NCI-H510A (cell line): Measurements from ENCODE around the gene EPS8.
"Not testable (repeated sequence)": the region's sequence is repeated elsewhere in the genome, so short reads cannot be mapped to it uniquely, and the experiment has no call there.

Source experiments
- DNase-seq: peaks from one replicate; lab custom pipeline; 2025; lab: John Stamatoyannopoulos, UW

EPS8 gene

GRCh38 chr12:15756822-15757221 is 32.4 kb downstream of the EPS8 start:
- no peak for DNase-seq

GRCh38 chr12:15754233-15754632 is 35.0 kb downstream of the EPS8 start:
- DNase-seq, result no peak

GRCh38 chr12:15752785-15753184 is 36.4 kb downstream of the EPS8 start:
- DNase-seq, result no peak

- no peak for DNase-seq
Observed at GRCh38 chr12:15751741-15752140, 37.4 kb downstream of the EPS8 start.

- no peak for DNase-seq
Observed at GRCh38 chr12:15749937-15750336, 39.3 kb downstream of the EPS8 start.

- DNase-seq, result not testable (repeated sequence)
Observed at GRCh38 chr12:15741870-15742269, 47.3 kb downstream of the EPS8 start.

- no peak for DNase-seq
Observed at GRCh38 chr12:15741082-15741481, 48.1 kb downstream of the EPS8 start.

- not testable (repeated sequence) for DNase-seq
Observed at GRCh38 chr12:15740389-15740788, 48.8 kb downstream of the EPS8 start.

GRCh38 chr12:15738438-15739015 is 50.7 kb downstream of the EPS8 start:
- no peak for DNase-seq

GRCh38 chr12:15735837-15736615 is 53.2 kb downstream of the EPS8 start:
- no peak for DNase-seq

GRCh38 chr12:15733136-15733535 is 56.1 kb downstream of the EPS8 start:
- DNase-seq, result no peak

GRCh38 chr12:15732341-15733061 is 56.7 kb downstream of the EPS8 start:
- no peak for DNase-seq

GRCh38 chr12:15731940-15732339 is 57.2 kb downstream of the EPS8 start:
- DNase-seq, result no peak

- no peak for DNase-seq
Observed at GRCh38 chr12:15729097-15729496, 60.1 kb downstream of the EPS8 start.

- no peak for DNase-seq
Observed at GRCh38 chr12:15728118-15728598, 61.0 kb downstream of the EPS8 start.

- DNase-seq, result no peak
Observed at GRCh38 chr12:15726878-15727150, 62.4 kb downstream of the EPS8 start.

- no peak for DNase-seq
Observed at GRCh38 chr12:15726027-15726877, 62.9 kb downstream of the EPS8 start.

GRCh38 chr12:15722951-15723350 is 66.2 kb downstream of the EPS8 start:
- no peak for DNase-seq

- DNase-seq, result no peak
Observed at GRCh38 chr12:15721316-15722115, 67.7 kb downstream of the EPS8 start.

- DNase-seq, result no peak
Observed at GRCh38 chr12:15720295-15720694, 68.9 kb downstream of the EPS8 start.

GRCh38 chr12:15719230-15719629 is 70.0 kb downstream of the EPS8 start:
- DNase-seq, result no peak
